Left colon (tissue), 2 donors: Measurements from ENCODE around the gene SPRED3. TPM values are rescaled to one million over a fixed set of nuclear protein-coding genes. Genes with fewer than 3 reads are reported as not detected.

Source experiments
- ATAC-seq: fragments of 200-7000 bp; cut with Tn5 transposase; one replicate; pipeline ENCODE4 v1.9.1; 2020; ENCODE audit warnings: mild to moderate bottlenecking, moderate library complexity
- DNase-seq, 2 donors: peaks; one replicate each; pipeline ENCODE4 v3.0.0-alpha.2; 2020
- intact Hi-C, 2 donors: fragments of 100-400 bp; cut with DNase I in 1 of 2; cut with micrococcal nuclease in 1 of 2; formaldehyde crosslinking; loops; one replicate each; pipeline versions ENCODE4 v1.11.2 to v1.14.0; 2022; cut with DNase I, micrococcal nuclease
- total RNA-seq, 2 donors: library from RNA; stranded (reverse); fragmentation: NEBNext Ultra II Directional; extraction: Animal tissue kit (Norgen Biotek cat#: 25700); gene quantifications; one replicate each; pipeline ENCODE4 v1.2.1, GENCODE V29; 2021
- donor health status: DM: no; HTN: no; CAD: no.
- donor health status: DM: yes; HTN: yes; CAD: no.

The SPRED3 gene
- total RNA-seq, 2 donors from 2014 or later = 0.28 to 1.6 TPM

- DNase-seq (no peak), ATAC-seq (no peak)
- intact Hi-C loops = no loop called here
Measured at GRCh38 chr19:38430931-38431330, 42.4 kb downstream of the SPRED3 start.

- intact Hi-C loops = no loop called here
- ATAC-seq (no peak), DNase-seq (peak; percentile 48 to 59)
Measured at GRCh38 chr19:38433268-38433733, 44.8 kb downstream of the SPRED3 start, which contains the start of gene RYR1. TSS of gene RYR1 (plus strand) at chr19:38433691. CDS start at chr19:38433830, 139 bp downstream.

- intact Hi-C loops = no loop called here
- ATAC-seq (no peak), DNase-seq (peak in 1 of 2 donors; percentile 30)
Measured at GRCh38 chr19:38434549-38435051, 46.1 kb downstream of the SPRED3 start.

- intact Hi-C loops = no loop called here
- no peak for ATAC-seq
- no peak for DNase-seq
Measured at GRCh38 chr19:38437295-38437694, 48.8 kb downstream of the SPRED3 start.

GRCh38 chr19:38437917-38438316 lies 49.4 kb downstream of the SPRED3 start:
- ATAC-seq = no peak
- intact Hi-C loops = no loop called here
- DNase-seq = no peak

GRCh38 chr19:38440592-38440991 lies 52.1 kb downstream of the SPRED3 start:
- intact Hi-C loops = no loop called here
- ATAC-seq = no peak
- DNase-seq = no peak

- intact Hi-C loops = no loop called here
- ATAC-seq (no peak), DNase-seq (no peak)
Measured at GRCh38 chr19:38441657-38442348, 53.3 kb downstream of the SPRED3 start.

- no peak for DNase-seq
- intact Hi-C loops = no loop called here
- ATAC-seq = no peak
Measured at GRCh38 chr19:38442736-38443135, 54.2 kb downstream of the SPRED3 start.

- ATAC-seq (no peak), DNase-seq (no peak)
- intact Hi-C loops = no loop called here
Measured at GRCh38 chr19:38443458-38443999, 55.0 kb downstream of the SPRED3 start.

- DNase-seq = no peak
- ATAC-seq = no peak
- intact Hi-C loops = no loop called here
Measured at GRCh38 chr19:38444026-38444425, 55.5 kb downstream of the SPRED3 start.

- ATAC-seq = no peak
- intact Hi-C loops = no loop called here
- no peak for DNase-seq
Measured at GRCh38 chr19:38445362-38445761, 56.9 kb downstream of the SPRED3 start.

GRCh38 chr19:38448225-38448624 lies 59.7 kb downstream of the SPRED3 start:
- intact Hi-C loops = no loop called here
- DNase-seq (no peak), ATAC-seq (no peak)

Other genes with a start within 250 kb of the SPRED3 start
- not detected for gene DPF1, start 164.5 kb upstream of the SPRED3 start, total RNA-seq
- gene PPP1R14A, start 132.3 kb upstream of the SPRED3 start, total RNA-seq = 10 to 100 TPM in 1 of 2 donors, 1 to 10 TPM in 1; 7.1 to 38.3 TPM
- gene SPINT2, start 124.1 kb upstream of the SPRED3 start, total RNA-seq = 100 to 1,000 TPM; 852 to 964 TPM
- gene C19orf33, start 84.4 kb upstream of the SPRED3 start, total RNA-seq = 100 to 1,000 TPM; 276 to 333 TPM
- gene YIF1B, start 72.8 kb upstream of the SPRED3 start, total RNA-seq = 10 to 100 TPM; 24.1 to 27.6 TPM
- 10 to 100 TPM; 27.2 to 32.7 TPM for gene KCNK6, start 68.9 kb upstream of the SPRED3 start, total RNA-seq
- 1 to 10 TPM; 6.7 to 8.5 TPM for gene CATSPERG, start 52.9 kb upstream of the SPRED3 start, total RNA-seq
- 100 to 1,000 TPM; 129 to 136 TPM for gene PSMD8, start 14.1 kb upstream of the SPRED3 start, total RNA-seq
- gene GGN, start 663 bp upstream of the SPRED3 start, total RNA-seq = under 1 TPM in 1 of 2 donors, not detected in 1; 0.37 TPM
- 10 to 100 TPM; 33.2 to 37.4 TPM for gene FAM98C, start 14.4 kb downstream of the SPRED3 start, total RNA-seq
- gene RASGRP4, start 37.5 kb downstream of the SPRED3 start, total RNA-seq = 1 to 10 TPM in 1 of 2 donors, under 1 TPM in 1; 0.49 to 1.8 TPM
- gene RYR1, start 45.0 kb downstream of the SPRED3 start, total RNA-seq = 1 to 10 TPM in 1 of 2 donors, under 1 TPM in 1; 0.76 to 1.7 TPM
- 1 to 10 TPM; 2.9 to 6.6 TPM for gene MAP4K1, start 229.3 kb downstream of the SPRED3 start, total RNA-seq
- gene EIF3K, start 230.5 kb downstream of the SPRED3 start, total RNA-seq = 100 to 1,000 TPM; 343 to 430 TPM